ENCODE results near the gene SUCLA2.
A peak's percentile ranks its signal among the peaks of the same experiment; 100 is the strongest.
"Not testable (repeated sequence)": the region's sequence is repeated elsewhere in the genome, so short reads cannot be mapped to it uniquely, and the experiment has no call there.

SUCLA2 gene

GRCh38 chr13:48001114-48001881, at the start of gene SUCLA2:
Gene SUCLA2 (minus strand): TSS chr13:48001273. CDS start chr13:48001269, 4 bp downstream.
- DNase-seq = peak; percentile 92 to 94

DNA sequence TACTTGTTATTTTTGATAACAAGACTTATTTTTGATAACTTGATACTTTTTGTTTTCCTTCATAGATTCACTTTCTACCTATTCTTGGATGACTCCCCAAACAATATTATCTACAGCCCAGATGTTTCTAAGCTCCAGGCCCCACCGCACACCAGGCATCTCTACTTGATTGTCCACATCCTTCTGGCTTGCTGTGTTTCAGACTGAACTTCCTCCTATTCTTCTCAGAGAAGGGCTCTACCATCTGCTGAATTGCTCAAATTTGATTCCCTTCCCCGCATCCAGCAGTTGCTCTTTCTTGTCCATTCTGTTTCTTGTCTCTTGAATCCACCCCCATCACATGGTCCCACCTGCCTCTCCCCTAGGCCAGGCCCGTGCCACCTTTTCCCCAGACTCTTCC, 49.5 kb upstream of the SUCLA2 start:
- no peak for DNase-seq

DNA sequence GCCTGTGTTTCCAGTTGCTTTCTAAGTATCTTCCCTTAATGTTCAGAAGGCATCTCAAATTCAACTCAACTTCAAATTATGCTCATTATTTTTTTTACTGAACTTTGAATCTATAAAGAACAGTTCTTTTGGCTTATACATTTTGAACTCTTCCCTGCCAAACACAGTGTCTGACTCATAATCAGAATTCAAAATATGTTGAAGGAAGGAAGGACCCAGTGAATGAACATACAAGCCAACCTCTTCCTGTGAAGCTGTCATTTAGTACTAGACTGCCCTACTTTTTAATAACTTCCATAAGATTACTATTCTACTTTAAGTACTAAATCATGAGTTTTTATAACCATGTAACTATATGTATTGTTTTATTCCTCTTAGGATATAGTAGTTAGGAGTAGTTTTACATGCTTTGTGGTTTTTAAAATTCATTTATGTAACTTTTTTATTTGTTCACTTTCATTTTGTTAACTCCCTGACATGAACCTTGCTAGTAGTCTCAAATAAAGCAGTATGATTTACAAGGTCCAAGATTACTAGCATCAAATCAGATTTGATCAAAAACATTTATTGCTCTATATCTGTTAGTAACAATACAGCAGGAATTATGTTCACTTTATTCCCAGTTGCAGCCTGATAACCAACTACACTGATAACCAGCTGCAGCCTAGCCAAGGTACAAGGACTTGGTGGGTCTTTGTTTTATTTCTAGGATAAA, 42.9 kb upstream of the SUCLA2 start:
- DNase-seq = no peak

DNA sequence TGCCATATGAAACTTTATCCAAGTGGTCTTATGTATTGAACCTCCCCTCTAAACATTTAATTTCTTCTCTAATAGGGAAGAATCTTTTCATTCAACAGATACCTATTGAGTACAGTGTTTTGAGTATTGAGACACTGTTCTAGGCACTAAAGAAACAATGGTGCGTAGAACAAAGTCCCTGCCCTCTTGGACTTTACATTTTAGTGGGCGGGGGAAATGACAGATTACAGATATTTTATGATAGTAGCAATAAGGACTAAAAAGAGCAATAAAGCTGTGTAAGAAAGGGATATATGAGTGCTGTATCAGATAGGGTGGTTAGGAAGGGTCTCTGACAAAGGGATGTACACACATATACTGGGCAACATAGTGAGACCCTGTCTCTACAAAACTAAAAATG, 41.8 kb upstream of the SUCLA2 start:
- no peak for DNase-seq

- DNase-seq = no peak
Measured at GRCh38 chr13:48040896-48041295, 39.8 kb upstream of the SUCLA2 start.

DNA sequence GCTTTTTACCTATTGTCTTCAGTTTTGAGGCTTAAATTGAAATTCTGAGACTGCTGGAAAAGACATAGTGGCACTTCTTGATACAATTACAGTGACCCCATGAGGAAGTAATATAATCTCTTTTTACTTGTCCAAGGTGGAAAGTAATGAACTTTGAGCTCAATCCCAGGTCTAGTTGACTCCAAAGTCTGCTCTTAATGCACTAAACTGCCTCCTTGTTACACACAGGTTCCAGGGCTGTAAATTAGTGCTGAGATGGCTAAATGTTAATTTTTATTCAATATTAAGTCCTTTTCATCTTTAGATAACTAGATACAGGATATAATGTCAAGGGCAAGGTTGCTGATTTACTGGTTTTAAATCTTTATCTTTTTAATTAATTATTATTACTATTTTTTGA, 39.0 kb upstream of the SUCLA2 start:
- no peak for DNase-seq

DNA sequence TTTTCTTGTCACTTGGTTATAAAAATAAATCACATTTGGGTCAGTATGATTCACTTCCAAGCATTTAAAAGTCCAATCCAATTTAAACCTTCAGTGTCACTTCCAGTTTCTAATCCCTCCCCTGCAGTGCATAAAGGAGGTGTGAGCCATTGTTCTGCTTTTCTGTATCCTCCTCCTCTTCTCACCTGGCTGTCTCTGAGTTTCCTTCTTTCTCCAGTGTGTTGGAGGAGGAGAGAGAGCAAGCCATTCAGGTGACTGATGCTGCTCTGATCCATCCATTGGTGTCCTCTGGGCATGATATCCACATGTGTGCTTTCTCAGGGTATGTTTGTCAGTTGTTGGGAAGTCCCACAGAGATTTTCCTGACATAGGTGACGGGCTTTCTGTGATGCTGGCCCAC, 37.7 kb upstream of the SUCLA2 start:
- DNase-seq = no peak

- peak; percentile 95 to 96 for DNase-seq
Measured at GRCh38 chr13:48037346-48038173, 36.5 kb upstream of the SUCLA2 start, which contains the start of gene NUDT15. Gene NUDT15 (plus strand): TSS chr13:48037726. CDS start chr13:48037747, 21 bp downstream.

DNA sequence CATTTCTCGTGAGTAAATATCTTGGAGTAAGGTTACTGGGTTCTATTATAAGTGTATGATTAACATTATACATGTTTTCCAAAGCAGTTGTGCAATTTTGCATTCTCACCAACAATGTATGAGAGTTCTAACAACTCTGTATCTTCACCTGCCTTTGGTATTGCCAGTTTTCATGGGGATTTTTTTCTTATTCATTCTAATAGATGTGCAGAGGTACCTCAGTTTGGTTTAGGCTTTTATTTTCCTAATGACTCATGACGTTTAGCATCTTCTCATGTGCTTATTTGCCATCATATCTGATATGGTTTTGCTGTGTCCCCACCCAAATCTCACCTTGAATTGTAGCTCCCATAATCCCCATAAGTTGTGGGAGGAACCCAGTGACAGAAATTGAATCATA, 28.8 kb upstream of the SUCLA2 start:
- no peak for DNase-seq

GRCh38 chr13:48028066-48028465, 27.0 kb upstream of the SUCLA2 start:
- no peak for DNase-seq

DNA sequence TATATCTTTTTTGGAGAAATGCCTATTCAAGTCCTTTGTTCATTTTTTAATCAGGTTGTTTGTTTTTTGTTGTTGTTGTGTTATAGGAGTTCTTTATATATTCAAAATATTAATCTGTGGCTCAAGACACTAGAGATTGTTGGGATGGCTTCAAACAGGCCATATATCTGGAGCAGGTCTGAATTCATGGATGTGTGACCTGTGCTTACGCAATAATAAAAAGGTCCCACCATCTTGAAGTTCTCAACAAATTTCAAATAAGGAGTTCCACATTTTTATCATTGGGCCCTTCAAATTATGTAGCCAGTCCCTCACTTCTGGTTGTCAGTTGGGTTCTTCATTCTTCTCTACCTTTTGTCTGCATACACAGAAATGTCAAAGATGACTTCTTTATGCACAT, 18.7 kb upstream of the SUCLA2 start:
- no peak for DNase-seq

GRCh38 chr13:48018637-48019036, 17.6 kb upstream of the SUCLA2 start:
- DNase-seq = no peak

- no peak for DNase-seq
Measured at GRCh38 chr13:48014359-48014758, 13.3 kb upstream of the SUCLA2 start.

- DNase-seq = no peak
Measured at GRCh38 chr13:48012668-48013067, 11.6 kb upstream of the SUCLA2 start.

DNA sequence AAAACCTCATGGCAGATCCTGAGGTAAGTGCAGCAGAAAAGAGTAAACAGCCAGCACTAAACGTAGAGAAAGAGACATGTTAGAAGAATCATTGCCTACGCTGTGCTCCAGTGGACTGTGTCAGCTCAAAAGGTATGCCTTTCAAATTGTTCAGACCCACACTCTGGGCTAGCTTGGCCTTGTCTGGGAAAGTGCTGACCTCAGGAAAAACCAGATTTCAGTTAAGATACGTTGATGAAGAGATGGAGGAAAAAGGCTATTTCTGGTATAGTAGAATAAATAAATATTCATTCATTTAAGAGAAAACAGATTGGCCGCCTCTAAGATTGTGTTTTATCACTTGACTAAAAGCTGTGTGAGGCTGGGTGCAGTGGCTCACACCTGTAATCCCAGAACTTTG, 9.6 kb upstream of the SUCLA2 start:
- DNase-seq = no peak

- no peak for DNase-seq
Measured at GRCh38 chr13:48009284-48009683, 8.2 kb upstream of the SUCLA2 start.

- DNase-seq = no peak
Measured at GRCh38 chr13:48006396-48006795, 5.3 kb upstream of the SUCLA2 start.

- DNase-seq = no peak
Measured at GRCh38 chr13:48004201-48004600, 3.1 kb upstream of the SUCLA2 start.

DNA sequence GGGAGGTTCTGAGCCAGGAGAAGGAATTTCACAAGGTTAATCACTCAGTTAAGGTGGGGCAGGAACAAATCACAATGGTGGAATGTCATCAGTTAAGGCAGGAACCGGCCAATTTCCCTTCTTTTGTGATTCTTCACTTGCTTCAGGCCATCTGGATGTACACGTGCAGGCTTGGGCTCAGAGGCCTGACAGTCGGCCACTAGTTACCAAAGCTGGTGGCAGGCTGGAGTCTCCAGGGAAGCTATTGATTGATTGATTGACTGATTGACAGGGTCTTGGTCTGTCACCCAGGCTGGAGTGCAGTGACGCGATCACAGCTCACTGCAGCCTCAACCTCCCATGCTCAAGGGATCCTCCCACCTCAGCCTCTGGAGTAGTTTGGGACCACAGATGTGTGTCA, 926 bp upstream of the SUCLA2 start:
- DNase-seq = not testable (repeated sequence)

DNA sequence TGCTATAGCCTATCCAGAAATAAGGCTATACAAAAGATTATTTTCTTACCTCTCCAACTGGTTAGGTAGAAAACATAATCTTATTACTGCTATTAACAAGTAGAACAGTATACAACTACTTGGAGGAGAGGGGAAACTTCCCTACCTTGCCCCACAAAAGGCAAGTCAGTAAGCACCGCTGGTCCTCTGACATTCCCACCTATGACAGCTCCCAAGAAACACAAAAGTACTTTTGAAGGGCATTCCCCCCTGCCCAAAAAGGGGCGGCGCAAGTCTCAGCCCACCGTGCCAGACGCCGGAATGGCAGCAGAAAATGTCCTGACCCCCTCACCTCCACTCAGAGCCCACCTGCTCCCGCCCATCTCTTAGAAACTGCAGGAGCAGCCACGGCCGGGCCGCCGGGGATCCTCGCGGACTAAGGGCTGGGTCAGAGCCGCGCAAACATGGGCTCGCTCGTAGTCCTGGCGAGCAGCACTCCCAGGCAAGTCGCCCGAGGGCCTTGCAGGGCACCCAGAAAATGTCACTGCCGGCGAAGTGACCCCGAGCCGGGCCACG, 437 bp downstream of the SUCLA2 start:
- no peak for DNase-seq

DNA sequence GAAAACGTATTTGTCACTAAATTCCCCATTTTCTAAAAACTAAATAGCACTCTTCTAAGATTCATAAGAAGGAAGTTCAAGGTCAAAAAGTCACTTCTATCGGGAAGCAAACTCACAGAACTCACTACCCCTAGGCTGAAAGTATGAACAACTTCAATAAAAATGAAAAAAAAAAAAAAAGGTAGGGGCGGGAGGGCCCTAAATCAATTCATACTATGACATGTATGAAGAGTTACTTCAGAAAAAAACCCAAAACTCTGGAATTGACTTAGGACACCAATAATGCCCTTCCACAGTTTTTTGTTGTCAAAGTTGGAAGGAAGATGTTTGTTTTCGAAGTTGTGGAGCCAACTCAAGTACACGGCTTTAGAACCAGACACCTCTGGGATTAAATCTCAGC, 1.1 kb downstream of the SUCLA2 start:
- no peak for DNase-seq

- no peak for DNase-seq
Measured at GRCh38 chr13:47997384-47997783, 3.7 kb downstream of the SUCLA2 start.

DNA sequence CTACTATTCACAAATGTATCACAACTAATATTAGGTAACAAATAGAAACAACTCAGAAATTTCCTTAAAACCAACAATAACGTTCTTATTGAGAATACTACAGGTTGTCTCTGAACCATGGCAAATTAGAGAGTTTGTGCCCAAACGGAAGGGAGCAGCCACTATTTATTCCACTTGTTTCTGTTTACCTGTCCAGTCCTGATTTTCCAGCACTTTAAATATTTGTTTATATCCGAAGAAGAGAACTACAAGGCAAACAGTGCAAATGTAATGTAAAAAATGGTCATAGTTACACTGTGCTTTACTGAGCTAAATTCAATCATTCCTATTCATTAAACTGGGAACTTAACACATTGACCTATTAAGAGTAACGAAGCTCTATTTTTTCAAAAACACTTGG, 9.2 kb downstream of the SUCLA2 start:
- DNase-seq = no peak
